ENCODE measurements around the gene ITSN1. TPM values are rescaled to one million over a fixed set of nuclear protein-coding genes. Genes with fewer than 3 reads are reported as not detected.

The ITSN1 gene
- total and polyA plus RNA-seq, 2 of the 13 experiments (the other 11 are each of a cell fraction or from before 2014, with no cell fraction given): 26.1 to 33.8 TPM

GRCh38 chr21:33924079-33924765 is 281.9 kb downstream of the ITSN1 start (continued):
- TF ChIP-seq FOXK1 (CRISPR knock-in tag; IDR thresholded peaks at IDR 0.05; ENCODE audit: borderline replicate concordance, low read depth): 0 out of 2 replicates have a peak, but pooled peaks have one; percentile 23
- TF ChIP-seq ELF3 (CRISPR knock-in tag; IDR thresholded peaks at IDR 0.05): peak; percentile 40; the same call in 1 of the 2 replicates
- TF ChIP-seq ZNF276 (CRISPR knock-in tag; IDR thresholded peaks at IDR 0.05; ENCODE audit: low read depth): 0 out of 2 replicates have a peak, but pooled peaks have one; percentile 62
- TF ChIP-seq ARHGAP35 (CRISPR knock-in tag; IDR thresholded peaks at IDR 0.05; ENCODE audit: borderline replicate concordance): no peak
- TF ChIP-seq KDM4B (CRISPR knock-in tag; IDR thresholded peaks at IDR 0.05): peak; percentile 59; the same call in 1 of the 2 replicates
- TF ChIP-seq ZNF431 (CRISPR knock-in tag; IDR thresholded peaks at IDR 0.05; ENCODE audit: borderline replicate concordance, low read depth): no peak
- TF ChIP-seq GATAD1 (CRISPR knock-in tag; IDR thresholded peaks at IDR 0.05): peak; percentile 28; the same call in 1 of the 2 replicates
- TF ChIP-seq ATM (IDR thresholded peaks at IDR 0.05; ENCODE audit: borderline replicate concordance): no peak
- no peak for TF ChIP-seq KLF13 (CRISPR knock-in tag; IDR thresholded peaks at IDR 0.05)
- no peak for TF ChIP-seq JUND (CRISPR knock-in tag; IDR thresholded peaks at IDR 0.05)
- TF ChIP-seq NFAT5 (CRISPR knock-in tag; IDR thresholded peaks at IDR 0.05): no peak
- TF ChIP-seq ZNF407 (CRISPR knock-in tag; IDR thresholded peaks at IDR 0.05; ENCODE audit: not compliant biosample characterization): no peak
- no peak for TF ChIP-seq CAMTA2 (CRISPR knock-in tag; IDR thresholded peaks at IDR 0.05; ENCODE audit: borderline replicate concordance)
